GM19372 (cell line): ENCODE measurements around the gene RAP2B.

Experiments
- ATAC-seq: cut with Tn5 transposase; IDR thresholded peaks from one replicate; pipeline ENCODE4 v1.9.1; 2021; ENCODE audit warnings: mild to moderate bottlenecking, low read depth, moderate library complexity; ENCODE audit not compliant: unreplicated experiment

Gene RAP2B

GRCh38 chr3:153159771-153160397 lies 2.1 kb upstream of the RAP2B start:
- no peak for ATAC-seq

DNA sequence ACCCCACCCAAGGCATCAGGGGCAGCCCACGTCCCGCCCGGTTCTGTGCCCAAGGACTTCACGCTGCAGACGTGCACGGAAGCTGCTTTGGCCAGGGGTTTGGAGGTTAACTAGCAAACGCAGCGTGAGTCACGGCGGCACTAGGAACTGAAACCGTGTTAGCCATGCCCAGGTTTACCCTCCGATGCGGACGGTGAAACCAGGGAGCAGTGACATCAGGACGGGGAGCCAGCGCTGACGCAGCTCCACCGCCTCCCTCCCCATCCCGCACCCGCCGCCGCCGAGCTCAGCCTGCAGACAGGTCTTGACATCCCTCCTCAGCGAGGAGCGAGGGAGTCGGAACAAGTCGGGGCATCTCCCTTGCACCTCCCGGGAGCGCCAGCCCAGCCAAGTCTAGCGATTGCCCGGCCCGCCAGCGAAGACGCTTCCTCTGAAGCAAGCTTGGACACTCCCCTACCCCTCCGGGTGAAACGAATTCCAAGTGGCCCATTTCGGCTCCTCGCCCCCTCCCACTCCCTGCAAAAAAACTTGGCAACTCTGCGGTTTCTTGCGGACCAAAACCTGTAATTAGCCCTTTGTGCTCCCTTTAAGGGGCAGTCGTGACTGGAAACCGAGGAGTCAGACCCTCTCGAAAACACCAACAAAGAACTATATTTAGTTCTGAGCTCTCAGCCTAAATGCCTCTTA lies 1.4 kb upstream of the RAP2B start:
- ATAC-seq, result peak; percentile 19

GRCh38 chr3:153161138-153161713 lies 800 bp upstream of the RAP2B start:
- ATAC-seq, result peak; percentile 74

DNA sequence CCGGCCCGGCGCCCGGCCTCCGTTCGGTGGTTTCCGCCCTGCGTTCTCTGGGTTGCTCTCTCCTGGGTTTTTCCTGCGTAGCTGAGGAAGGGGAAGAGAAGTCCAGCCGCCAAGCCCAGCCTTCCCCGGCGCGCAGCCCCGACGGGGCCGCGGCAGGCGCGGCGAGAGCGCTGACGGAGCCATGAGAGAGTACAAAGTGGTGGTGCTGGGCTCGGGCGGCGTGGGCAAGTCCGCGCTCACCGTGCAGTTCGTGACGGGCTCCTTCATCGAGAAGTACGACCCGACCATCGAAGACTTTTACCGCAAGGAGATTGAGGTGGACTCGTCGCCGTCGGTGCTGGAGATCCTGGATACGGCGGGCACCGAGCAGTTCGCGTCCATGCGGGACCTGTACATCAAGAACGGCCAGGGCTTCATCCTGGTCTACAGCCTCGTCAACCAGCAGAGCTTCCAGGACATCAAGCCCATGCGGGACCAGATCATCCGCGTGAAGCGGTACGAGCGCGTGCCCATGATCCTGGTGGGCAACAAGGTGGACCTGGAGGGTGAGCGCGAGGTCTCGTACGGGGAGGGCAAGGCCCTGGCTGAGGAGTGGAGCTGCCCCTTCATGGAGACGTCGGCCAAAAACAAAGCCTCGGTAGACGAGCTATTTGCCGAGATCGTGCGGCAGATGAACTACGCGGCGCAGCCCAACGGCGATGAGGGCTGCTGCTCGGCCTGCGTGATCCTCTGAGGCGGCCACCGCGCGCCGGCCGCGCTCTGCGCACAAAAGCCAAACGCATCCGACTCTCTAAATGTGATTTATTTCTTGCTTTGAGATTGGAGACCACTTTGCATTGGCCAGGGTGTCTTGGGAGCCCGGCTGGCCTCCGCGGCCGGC lies 727 bp downstream of the RAP2B start:
- peak; percentile 3 for ATAC-seq

GRCh38 chr3:153163393-153163724 lies 1.3 kb downstream of the RAP2B start:
- ATAC-seq, result no peak

DNA sequence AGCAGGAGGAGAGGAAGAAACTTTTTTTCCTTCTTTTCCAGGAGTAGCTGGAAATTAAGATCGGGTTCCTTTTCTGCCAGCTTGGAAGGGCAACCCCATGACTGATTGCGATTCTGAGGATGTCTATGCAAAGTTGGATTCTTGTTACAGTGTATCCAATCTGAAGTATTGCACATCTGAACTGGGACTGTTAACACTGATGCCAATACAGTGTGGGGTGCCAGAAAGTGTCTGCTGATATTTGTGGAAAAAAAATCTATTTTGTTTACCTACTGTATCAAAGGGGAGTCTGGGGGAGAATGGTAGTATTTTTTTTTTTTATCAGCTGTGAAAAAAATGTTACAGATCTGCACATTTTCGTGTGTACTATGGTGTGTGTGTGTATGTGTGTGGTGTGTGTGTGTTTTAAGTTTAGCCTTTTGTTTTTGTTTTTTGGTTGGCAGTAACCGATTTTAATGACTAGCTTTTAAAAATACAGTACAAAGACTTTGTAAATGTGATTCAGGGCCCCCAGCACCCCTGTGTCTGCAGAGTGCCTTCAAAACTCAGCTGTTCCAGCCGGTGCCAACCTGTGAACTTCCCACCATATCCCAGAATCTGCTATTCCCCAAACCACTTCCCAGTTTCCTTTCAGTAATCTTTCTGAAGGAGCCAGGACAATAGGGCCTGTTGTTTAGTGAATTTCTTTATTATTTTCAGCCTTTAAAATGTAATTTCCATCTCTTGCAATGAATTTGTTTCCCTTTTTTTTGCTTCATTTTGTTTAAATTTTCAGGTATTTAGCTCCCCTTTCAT lies 1.9 kb downstream of the RAP2B start:
- no peak for ATAC-seq

- no peak for ATAC-seq
Measured at GRCh38 chr3:153165261-153165681, 3.2 kb downstream of the RAP2B start.

- no peak for ATAC-seq
Measured at GRCh38 chr3:153166206-153166605, 4.2 kb downstream of the RAP2B start.

- ATAC-seq, result no peak
Measured at GRCh38 chr3:153166796-153167195, 4.8 kb downstream of the RAP2B start.

GRCh38 chr3:153169793-153170383 lies 7.9 kb downstream of the RAP2B start:
- ATAC-seq, result no peak

DNA sequence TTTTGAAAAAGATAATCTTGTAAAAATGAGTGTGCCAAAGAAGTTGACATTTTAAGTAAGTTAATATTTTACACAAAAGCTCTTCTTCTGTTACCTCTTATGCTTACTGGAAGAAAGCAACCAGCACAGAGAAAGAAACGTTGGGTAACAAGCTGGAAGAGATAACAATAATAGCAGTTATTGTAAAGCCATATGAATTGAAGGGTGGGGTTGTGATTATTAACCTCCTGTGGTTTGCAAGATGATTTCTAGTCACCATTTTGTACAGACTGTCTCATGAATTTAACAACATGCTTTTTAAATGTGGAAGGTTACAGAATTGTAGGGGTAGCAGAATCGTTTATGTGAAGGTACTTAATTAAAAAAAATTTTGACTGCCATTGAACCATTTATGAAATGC lies 9.2 kb downstream of the RAP2B start:
- ATAC-seq, result no peak

- ATAC-seq, result no peak
Measured at GRCh38 chr3:153171918-153172317, 9.9 kb downstream of the RAP2B start.

DNA sequence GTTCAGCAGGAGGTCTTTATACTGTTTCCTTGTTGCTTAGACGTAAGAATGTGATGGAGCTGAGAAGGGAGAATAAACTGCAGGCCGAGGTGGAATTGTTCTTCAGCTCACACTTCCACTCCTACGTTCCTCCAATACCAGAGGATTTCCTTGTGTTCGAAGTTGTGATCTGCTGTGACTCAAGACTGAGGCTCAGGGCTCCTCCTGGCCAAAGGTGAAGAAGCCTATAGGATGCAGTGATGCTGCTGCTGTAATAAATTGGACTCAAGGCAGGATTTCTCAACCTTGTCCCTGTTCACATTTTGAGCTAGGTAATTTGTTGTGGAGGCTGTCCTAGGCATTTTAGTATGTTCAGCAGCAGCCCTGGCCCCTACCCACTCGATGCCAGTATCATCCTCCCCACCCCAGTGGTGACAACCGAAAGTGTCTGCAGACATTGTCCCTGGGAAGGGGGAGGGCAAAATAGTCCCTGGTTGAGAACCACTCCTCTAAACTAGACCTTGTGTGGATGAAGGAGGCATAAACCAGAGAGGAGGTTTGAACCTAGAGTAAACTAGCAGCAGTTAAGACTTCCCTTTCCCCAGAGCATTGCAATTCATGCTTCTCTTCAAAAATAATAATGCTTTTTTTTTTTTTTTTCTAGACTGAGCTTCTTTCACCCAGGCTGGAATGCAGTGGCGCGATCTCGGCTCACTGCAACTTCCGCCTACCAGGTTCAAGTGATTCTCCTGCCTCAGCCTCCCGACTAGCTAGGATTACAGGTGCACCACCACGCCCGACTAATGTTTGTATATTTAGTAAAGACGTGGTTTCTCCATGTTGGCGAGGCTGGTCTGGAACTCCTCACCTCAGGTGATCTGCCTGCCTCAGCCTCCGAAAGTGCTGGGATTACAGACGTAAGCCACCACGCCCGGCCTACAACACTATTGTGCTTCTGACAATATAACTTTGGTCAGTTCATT lies 11.1 kb downstream of the RAP2B start:
- ATAC-seq, result no peak

- no peak for ATAC-seq
Measured at GRCh38 chr3:153173758-153174516, 11.9 kb downstream of the RAP2B start.

- ATAC-seq, result no peak
Measured at GRCh38 chr3:153176197-153176596, 14.2 kb downstream of the RAP2B start.

DNA sequence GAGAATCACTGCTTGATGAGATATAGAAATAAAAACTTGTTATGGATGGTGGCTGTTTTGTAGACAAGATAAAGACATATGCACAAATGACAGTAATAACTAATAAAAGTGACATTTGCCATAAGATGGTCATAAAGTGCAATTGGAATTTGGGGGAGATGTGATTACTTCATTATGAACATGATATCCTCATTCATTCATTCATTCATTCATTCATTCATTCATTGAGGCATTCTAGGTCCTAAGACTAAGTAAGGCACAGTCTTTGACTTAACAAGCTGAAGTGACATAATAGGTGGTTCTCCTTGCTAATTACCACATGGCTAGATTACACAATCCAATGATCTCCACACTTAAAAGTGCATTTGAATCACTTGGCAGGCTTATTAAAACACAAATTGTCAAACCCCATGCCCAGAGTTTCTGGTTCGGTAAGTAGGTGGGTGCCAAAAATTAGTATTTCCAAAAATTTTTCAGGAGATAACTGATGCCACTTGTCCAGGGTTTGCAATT lies 18.9 kb downstream of the RAP2B start:
- no peak for ATAC-seq

DNA sequence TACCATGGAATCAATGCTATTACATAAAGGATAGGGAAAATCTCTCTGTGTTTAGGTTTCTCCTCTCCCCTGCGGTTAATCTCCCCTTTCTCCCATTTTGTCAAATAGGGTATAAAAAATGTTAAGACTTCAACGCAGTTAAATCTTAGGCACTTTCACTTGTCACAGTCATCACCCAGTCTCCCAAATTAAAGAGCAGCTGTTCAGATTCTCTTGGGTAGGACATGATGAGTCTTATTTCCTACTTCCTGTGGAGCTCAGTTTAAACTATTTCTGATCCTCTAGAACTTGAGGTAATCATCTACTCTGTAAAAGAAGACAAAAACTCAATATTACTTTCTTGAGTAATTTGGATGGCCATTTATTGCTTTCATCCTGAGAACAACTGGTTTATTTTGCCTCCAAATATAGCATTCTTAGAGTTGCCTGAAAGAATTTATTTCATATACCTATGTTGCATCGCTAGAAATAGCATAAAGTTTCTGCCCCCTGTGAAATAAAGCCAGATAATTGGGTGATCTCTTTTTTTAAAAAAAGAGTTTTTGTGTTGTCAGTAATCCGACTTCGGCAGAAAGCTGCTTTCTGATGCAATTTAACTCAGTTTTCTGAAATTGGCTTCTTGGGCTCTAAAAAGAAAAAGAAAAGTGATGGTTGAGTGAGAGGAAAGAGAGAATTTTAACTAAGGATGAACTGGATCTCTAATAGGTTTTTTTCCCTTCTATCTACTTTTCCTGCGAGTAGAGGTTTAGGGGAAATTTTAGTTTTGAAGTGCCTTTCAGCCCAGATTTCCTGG lies 20.7 kb downstream of the RAP2B start:
- no peak for ATAC-seq
